H9 (cell line): Measurements from ENCODE around the gene MRTFA. TPM values are rescaled to one million over a fixed set of nuclear protein-coding genes. Genes with fewer than 3 reads are reported as not detected.

Experiments used
- DNase-seq: peaks from one replicate; pipeline ENCODE4 v3.0.0-alpha.2; 2017
- H2AFZ ChIP-seq: one replicate; pipeline ENCODE4 v1.6.1; 2013; ENCODE audit warnings: mild to moderate bottlenecking, low read length, control low read depth, moderate library complexity
- H2AK5ac ChIP-seq: 2 replicates; pipeline ENCODE4 v1.6.1; 2013; ENCODE audit warnings: low read length, control low read depth, mixed read lengths; ENCODE audit not compliant: insufficient read length
- H2BK120ac ChIP-seq: one replicate; pipeline ENCODE4 v1.6.1; 2013; ENCODE audit warnings: low read depth, mild to moderate bottlenecking, low read length, control low read depth, inconsistent platforms; ENCODE audit not compliant: poor library complexity, severe bottlenecking
- H2BK12ac ChIP-seq: 2 replicates; pipeline ENCODE4 v1.6.1; 2013; ENCODE audit warnings: low read length, control low read depth, mixed read lengths, low read depth; ENCODE audit not compliant: insufficient read length
- H2BK15ac ChIP-seq: 2 replicates; pipeline ENCODE4 v1.6.1; 2013; ENCODE audit warnings: low read depth, low read length, control low read depth
- H2BK20ac ChIP-seq: one replicate; pipeline ENCODE4 v1.6.1; 2013; ENCODE audit warnings: low read depth, mild to moderate bottlenecking, low read length, control low read depth, inconsistent platforms; ENCODE audit not compliant: poor library complexity, severe bottlenecking
- H2BK5ac ChIP-seq: 2 replicates; pipeline ENCODE4 v1.6.1; 2013; ENCODE audit warnings: low read length, control low read depth, mixed read lengths; ENCODE audit not compliant: insufficient read length
- H3K14ac ChIP-seq: 2 replicates; pipeline ENCODE4 v1.6.1; 2013; ENCODE audit warnings: low read length, control low read depth; ENCODE audit not compliant: insufficient read depth
- H3K18ac ChIP-seq: 2 replicates; pipeline ENCODE4 v1.6.1; 2013; ENCODE audit warnings: low read depth, mild to moderate bottlenecking, mixed read lengths, low read length, control low read depth; ENCODE audit not compliant: insufficient read length
- H3K23ac ChIP-seq: 2 replicates; pipeline ENCODE4 v1.6.1; 2013; ENCODE audit warnings: low read length, control low read depth, mixed read lengths, low read depth; ENCODE audit not compliant: insufficient read length
- H3K23me2 ChIP-seq: 2 replicates; pipeline ENCODE4 v1.6.1; 2013; ENCODE audit warnings: low read depth, mild to moderate bottlenecking, mixed read lengths, low read length, control low read depth; ENCODE audit not compliant: insufficient read length, poor library complexity, severe bottlenecking
- H3K27ac ChIP-seq: 2 replicates; pipeline ENCODE4 v1.5.1; 2013; ENCODE audit warnings: low read length, control low read depth, mixed read lengths, low read depth; ENCODE audit not compliant: insufficient read length
- H3K27me3 ChIP-seq: 2 replicates; pipeline ENCODE4 v1.6.1; 2013; ENCODE audit warnings: low read length, control low read depth, inconsistent platforms; ENCODE audit not compliant: insufficient read depth
- H3K4ac ChIP-seq: 2 replicates; pipeline ENCODE4 v1.6.1; 2013; ENCODE audit warnings: low read depth, mild to moderate bottlenecking, control low read depth, inconsistent platforms, low read length, moderate library complexity
- H3K4me1 ChIP-seq: 2 replicates; pipeline ENCODE4 v1.6.1; 2013; ENCODE audit warnings: low read length, control low read depth, inconsistent platforms; ENCODE audit not compliant: insufficient read depth
- H3K4me2 ChIP-seq: 2 replicates; pipeline ENCODE4 v1.6.1; 2013; ENCODE audit warnings: low read length, control low read depth, mixed read lengths; ENCODE audit not compliant: insufficient read length, insufficient read depth
- H3K56ac ChIP-seq: 2 replicates; pipeline ENCODE4 v1.6.1; 2013; ENCODE audit warnings: low read depth, mild to moderate bottlenecking, mixed read lengths, low read length, control low read depth; ENCODE audit not compliant: insufficient read length
- H3K79me1 ChIP-seq: 2 replicates; pipeline ENCODE4 v1.6.1; 2013; ENCODE audit warnings: low read depth, mild to moderate bottlenecking, moderate library complexity, low read length, control low read depth, inconsistent platforms; ENCODE audit not compliant: insufficient read depth, poor library complexity, severe bottlenecking
- H3K79me2 ChIP-seq: 2 replicates; pipeline ENCODE4 v1.6.1; 2013; ENCODE audit warnings: low read length, control low read depth, inconsistent platforms; ENCODE audit not compliant: insufficient read depth
- H3K9ac ChIP-seq: 2 replicates; pipeline ENCODE4 v1.6.1; 2013; ENCODE audit warnings: low read length, control low read depth, mixed read lengths; ENCODE audit not compliant: insufficient read length; ENCODE audit errors: extremely low read depth
- H3K9me3 ChIP-seq: one replicate; pipeline ENCODE4 v1.6.1; 2013; ENCODE audit warnings: low read depth, low read length, inconsistent platforms; ENCODE audit not compliant: control insufficient read depth
- H3T11ph ChIP-seq: one replicate; pipeline ENCODE4 v1.6.1; 2013; ENCODE audit warnings: mild to moderate bottlenecking, low read length, control low read depth, inconsistent platforms
- H4K20me1 ChIP-seq: one replicate; pipeline ENCODE4 v1.6.1; 2013; ENCODE audit not compliant: control insufficient read depth, insufficient read length, insufficient read depth
- H4K5ac ChIP-seq: 2 replicates; pipeline ENCODE4 v1.6.1; 2013; ENCODE audit warnings: low read depth, mild to moderate bottlenecking, mixed read lengths, low read length, control low read depth; ENCODE audit not compliant: insufficient read length
- H4K8ac ChIP-seq: replicated peaks from 2 replicates; pipeline ENCODE4 v1.6.1; 2013; ENCODE audit warnings: low read length, control low read depth, mixed read lengths, low read depth; ENCODE audit not compliant: insufficient read length
- H4K91ac ChIP-seq: 2 replicates; pipeline ENCODE4 v1.6.1; 2013; ENCODE audit warnings: low read depth, mild to moderate bottlenecking, moderate library complexity, mixed read lengths, low read length, control low read depth; ENCODE audit not compliant: insufficient read length
- H3K27ac Mint-ChIP-seq, 3 experiments: 2 replicates in 2 of 3; 3 replicates in 1 of 3; pipeline ENCODE4 v1.8.0; 2020 to 2021; ENCODE audit warnings: mixed read lengths in 3 of 3, mild to moderate bottlenecking in 1 of 3, moderate library complexity in 1 of 3
- H3K27me3 Mint-ChIP-seq: 2 replicates; pipeline ENCODE4 v1.8.0; 2021; ENCODE audit warnings: low read depth, mild to moderate bottlenecking, moderate library complexity, mixed read lengths
- H3K36me3 Mint-ChIP-seq, 3 experiments: 2 replicates in 2 of 3; 3 replicates in 1 of 3; pipeline ENCODE4 v1.8.0; 2020 to 2021; ENCODE audit warnings: low read depth in 3 of 3, mixed read lengths in 3 of 3; ENCODE audit not compliant: insufficient read depth in 1 of 3
- H3K4me1 Mint-ChIP-seq, 2 experiments: 2 replicates each; pipeline ENCODE4 v1.8.0; 2020; ENCODE audit warnings: mixed read lengths in 2 of 2
- H3K4me3 Mint-ChIP-seq, 2 experiments: 2 replicates in 1 of 2; 3 replicates in 1 of 2; pipeline ENCODE4 v1.8.0; 2020 to 2021; ENCODE audit warnings: mild to moderate bottlenecking in 2 of 2, mixed read lengths in 2 of 2, moderate library complexity in 1 of 2
- H3K9me3 Mint-ChIP-seq, 2 experiments: 2 replicates in 1 of 2; 3 replicates in 1 of 2; pipeline ENCODE4 v1.8.0; 2020; ENCODE audit warnings: mild to moderate bottlenecking in 2 of 2, mixed read lengths in 2 of 2, moderate library complexity in 1 of 2
- CTCF ChIP-seq: fragments of 200-600 bp; sonication (generic); conservative IDR thresholded peaks from 3 replicates; pipeline ENCODE4 v1.8.0; 2021; ENCODE audit warnings: antibody characterized with exemption, mild to moderate bottlenecking
- WGBS: extraction: QIAGEN DNeasy Blood & Tissue Kit; methylation state at CpG from one replicate; pipeline ENCODE4 v1.1.7; 2013; ENCODE audit warnings: missing lambda C conversion rate, low lambda C conversion rate, mixed read lengths; ENCODE audit not compliant: insufficient read length; ENCODE audit errors: extremely low coverage; 5-methylcytosine and 5-hydroxymethylcytosine counted together
- total RNA-seq: library from RNA; stranded (reverse); gene quantifications from 2 replicates; pipeline ENCODE4 v1.2.1, GENCODE V29; 2021

The MRTFA gene
- total RNA-seq, 1 experiment from 2014 or later, result 38.1 TPM

GRCh38 chr22:40432625-40433024 is 203.9 kb downstream of the MRTFA start:
- Histone ChIP-seq H4K8ac (no peak overlapping the region), H3K9me3 (no peaks in the 10 kb centered on the region), H3K4ac (no peak overlapping the region), H4K5ac (no peak overlapping the region), H2BK12ac (no peak overlapping the region), H2BK5ac (no peak overlapping the region), H3K27ac (no peak overlapping the region), H3T11ph (no peak overlapping the region), H3K79me2 (no peaks in the 10 kb centered on the region), H3K23me2 (no peaks in the 10 kb centered on the region), H4K20me1 (no peaks in the 10 kb centered on the region), H2AFZ (no peak overlapping the region), H3K23ac (no peak overlapping the region), H3K79me1 (no peaks in the 10 kb centered on the region), H2BK120ac (no peak overlapping the region), H3K18ac (no peak overlapping the region), H2BK15ac (no peak overlapping the region), H3K9ac (no peak overlapping the region), H3K4me2 (no peak overlapping the region), H3K4me1 (no peaks in the 10 kb centered on the region), H3K27me3 (no peaks in the 10 kb centered on the region), H4K91ac (no peak overlapping the region), H2AK5ac (no peak overlapping the region), H2BK20ac (no peak overlapping the region), H3K56ac (no peak overlapping the region), H3K14ac (no peak overlapping the region)
- peaks cover 14 to 21% of the 10 kb centered on the region in 2 experiments for H3K4me1 Mint-ChIP-seq
- H3K4me3 Mint-ChIP-seq, result no peak overlapping the region
- peaks cover 12 to 33% (median 27%) of the 10 kb centered on the region in 3 experiments; a peak in 6 of 7 replicates for H3K36me3 Mint-ChIP-seq
- WGBS, result no CpG with 5 or more reads among the region's 2 CpGs
- H3K27me3 Mint-ChIP-seq, result no peaks in the 10 kb centered on the region
- H3K27ac Mint-ChIP-seq, result no peak overlapping the region; a peak in 1 of 7 replicates
- H3K9me3 Mint-ChIP-seq, result no peaks in the 10 kb centered on the region
- TF ChIP-seq CTCF, result no peak
- no peak for DNase-seq
